HepG2 (cell line): ENCODE measurements around the gene CAPN10. TPM values are rescaled to one million over a fixed set of nuclear protein-coding genes. Genes with fewer than 3 reads are reported as not detected.

Experiments used
- AGO2 ChIP-seq: fragments of 200-400 bp; formaldehyde crosslinking; optimal IDR thresholded peaks from 2 replicates; pipeline ENCODE3; 2017; ENCODE audit warnings: mild to moderate bottlenecking, low read depth, low read length, moderate library complexity
- HOMEZ ChIP-seq: IDR thresholded peaks from 2 replicates; pipeline ENCODE4 v1.6.1; 2016; ENCODE audit warnings: low read depth
- HOXA3 ChIP-seq: sonication (generic); formaldehyde crosslinking; IDR thresholded peaks from 2 replicates; pipeline ENCODE4 v1.5.0; 2020; ENCODE audit warnings: missing genetic modification reagents
- NFIB ChIP-seq: sonication (generic); formaldehyde crosslinking; IDR thresholded peaks from 2 replicates; pipeline ENCODE4 v1.9.0; 2021; ENCODE audit warnings: missing genetic modification reagents, mild to moderate bottlenecking, borderline replicate concordance
- REPIN1 ChIP-seq: sonication (generic); formaldehyde crosslinking; IDR thresholded peaks from 2 replicates; pipeline ENCODE4 v1.8.0; 2022; ENCODE audit warnings: missing genetic modification reagents, low read depth, mild to moderate bottlenecking, borderline replicate concordance
- SP140L ChIP-seq: sonication (generic); formaldehyde crosslinking; IDR thresholded peaks from 2 replicates; pipeline ENCODE4 v1.4.0; 2020; ENCODE audit warnings: missing genetic modification reagents, borderline replicate concordance
- SPEN ChIP-seq: sonication (generic); formaldehyde crosslinking; IDR thresholded peaks from 2 replicates; pipeline ENCODE4 v1.5.1; 2020; ENCODE audit warnings: low read depth, mild to moderate bottlenecking, missing genetic modification reagents
- TARDBP ChIP-seq: sonication (generic); formaldehyde crosslinking; IDR thresholded peaks from 2 replicates; pipeline ENCODE4 v1.8.0; 2022; ENCODE audit warnings: mild to moderate bottlenecking, missing genetic modification reagents
- ZNF382 ChIP-seq: sonication (generic); formaldehyde crosslinking; IDR thresholded peaks from 2 replicates; pipeline ENCODE4 v1.5.0; 2020; ENCODE audit warnings: missing genetic modification reagents, mild to moderate bottlenecking, borderline replicate concordance
- ZNF550 ChIP-seq: sonication (generic); formaldehyde crosslinking; IDR thresholded peaks from 2 replicates; pipeline ENCODE4 v1.4.0; 2020; ENCODE audit warnings: mild to moderate bottlenecking, missing genetic modification reagents, borderline replicate concordance
- ZNF614 ChIP-seq: IDR thresholded peaks from 2 replicates; pipeline ENCODE4 v1.6.1; 2018; ENCODE audit warnings: missing biosample characterization, missing genetic modification reagents, inconsistent platforms, borderline replicate concordance
- polyA plus RNA-seq, 8 experiments: library from polyadenylated mRNA; depleted of rRNA in 3 of 8; stranded (reverse) in 7 of 8; unstranded in 1 of 8; fragments of >200 nt; fragmentation: Illumina TruSeq in 4 of 8; extraction: Trizol in 4 of 8; gene quantifications; 2 replicates each; pipeline versions ENCODE4 v1.2.1 to v1.2.3, GENCODE V29; 2011 to 2016; ENCODE audit warnings: low read depth in 4 of 8, missing spikeins in 1 of 8, mixed read lengths in 1 of 8; ENCODE audit not compliant: insufficient read depth in 1 of 8
- total RNA-seq, 5 experiments: library from RNA; depleted of rRNA; stranded (reverse); fragments of >200 nt; fragmentation: Illumina TruSeq; extraction: Trizol; gene quantifications; 2 replicates each; pipeline ENCODE4 v1.2.3, GENCODE V29; 2016; ENCODE audit warnings: low read depth in 1 of 5
- TF ChIP-seq, protein P1 (sequence below): sonication (generic); formaldehyde crosslinking; IDR thresholded peaks from 2 replicates; pipeline ENCODE4 v1.5.0; 2020; ENCODE audit warnings: missing genetic modification reagents, mild to moderate bottlenecking, borderline replicate concordance

CAPN10 gene
- total and polyA plus RNA-seq, 2 of the 13 experiments (the other 11 are each of a cell fraction or from before 2014, with no cell fraction given) = 27.6 to 32.4 TPM

DNA sequence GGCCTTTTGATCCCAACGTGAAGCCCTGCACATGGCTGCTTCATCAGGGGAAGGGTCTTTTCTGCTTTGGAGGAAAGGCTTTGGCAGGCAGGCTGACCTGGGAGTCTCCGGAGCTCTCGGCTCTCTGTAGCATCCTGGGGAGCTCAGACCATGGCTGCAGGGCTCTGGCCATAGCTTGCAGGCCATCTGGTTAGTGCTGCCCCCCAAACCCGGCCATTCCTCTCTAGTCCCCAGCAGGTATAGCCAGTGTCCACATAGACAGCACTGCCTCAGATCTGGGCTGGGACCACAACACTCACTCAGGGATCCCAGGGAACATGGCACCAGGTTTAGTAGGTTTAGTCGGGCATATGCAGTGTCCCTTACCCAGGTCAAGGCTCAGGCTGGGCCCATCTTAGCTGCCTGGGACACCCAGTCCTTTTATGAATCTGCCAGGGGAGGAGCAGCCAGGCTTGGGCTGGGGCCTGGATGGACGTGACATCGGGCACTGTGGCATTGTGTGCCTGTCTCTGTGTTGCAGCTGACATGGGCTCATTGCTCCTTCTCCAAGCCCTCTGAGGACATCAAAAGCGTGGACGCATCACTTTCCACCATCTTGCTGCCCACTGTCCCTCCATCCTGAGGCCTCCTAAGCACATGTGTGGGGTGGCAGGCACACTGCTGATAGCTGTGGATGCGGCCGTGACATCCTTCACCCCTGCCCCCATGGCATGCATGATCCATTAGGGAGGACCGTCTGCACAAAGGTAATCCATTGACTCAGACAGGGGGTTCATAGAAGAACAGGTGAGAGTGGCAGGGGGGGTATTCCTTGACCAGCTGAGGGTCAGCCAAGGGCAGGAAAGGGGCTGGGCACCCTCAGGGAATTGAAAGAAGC, 19.6 kb downstream of the CAPN10 start (continued):
- 0 out of 2 replicates have a peak, but pooled peaks have one; percentile 6 for TF ChIP-seq SPEN (CRISPR knock-in tag)
- TF ChIP-seq ZNF614 (CRISPR knock-in tag) = no peak
- TF ChIP-seq HOXA3 = 0 out of 2 replicates have a peak, but pooled peaks have one; percentile 7
- peak; percentile 37 for TF ChIP-seq AGO2
- TF ChIP-seq, protein P1, sequence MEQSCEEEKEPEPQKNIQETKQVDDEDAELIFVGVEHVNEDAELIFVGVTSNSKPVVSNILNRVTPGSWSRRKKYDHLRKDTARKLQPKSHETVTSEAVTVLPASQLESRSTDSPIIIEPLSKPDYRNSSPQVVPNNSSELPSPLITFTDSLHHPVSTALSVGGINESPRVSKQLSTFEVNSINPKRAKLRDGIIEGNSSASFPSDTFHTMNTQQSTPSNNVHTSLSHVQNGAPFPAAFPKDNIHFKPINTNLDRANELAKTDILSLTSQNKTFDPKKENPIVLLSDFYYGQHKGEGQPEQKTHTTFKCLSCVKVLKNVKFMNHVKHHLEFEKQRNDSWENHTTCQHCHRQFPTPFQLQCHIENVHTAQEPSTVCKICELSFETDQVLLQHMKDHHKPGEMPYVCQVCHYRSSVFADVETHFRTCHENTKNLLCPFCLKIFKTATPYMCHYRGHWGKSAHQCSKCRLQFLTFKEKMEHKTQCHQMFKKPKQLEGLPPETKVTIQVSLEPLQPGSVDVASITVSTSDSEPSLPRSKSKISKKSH (CRISPR knock-in tag) = peak; percentile 80; the same call in 1 of the 2 replicates
- no peak for TF ChIP-seq HOMEZ (CRISPR knock-in tag)
- 0 out of 2 replicates have a peak, but pooled peaks have one; percentile 67 for TF ChIP-seq NFIB (CRISPR knock-in tag)
- TF ChIP-seq ZNF550 (CRISPR knock-in tag) = no peak
- TF ChIP-seq SP140L (CRISPR knock-in tag) = no peak
- no peak for TF ChIP-seq TARDBP (CRISPR knock-in tag)
- no peak for TF ChIP-seq REPIN1
- no peak for TF ChIP-seq ZNF382 (CRISPR knock-in tag)
